Right cardiac atrium (tissue), 5 donors: Measurements from ENCODE around the gene PHF21A. TPM values are rescaled to one million over a fixed set of nuclear protein-coding genes. Genes with fewer than 3 reads are reported as not detected.
"Not testable (repeated sequence)": the region's sequence is repeated elsewhere in the genome, so short reads cannot be mapped to it uniquely, and the experiment has no call there.

Source experiments
- ATAC-seq, 2 donors: fragments of 200-7000 bp; cut with Tn5 transposase; one replicate each; pipeline versions ENCODE4 v1.8.0 to v1.9.1; 2020; ENCODE audit warnings: moderate library complexity in 2 of 2, mild to moderate bottlenecking in 1 of 2
- DNase-seq, 3 donors: peaks; one replicate each; pipeline ENCODE4 v3.0.0-alpha.2; 2020
- H3K27ac ChIP-seq: one replicate; pipeline ENCODE4 v1.5.1; 2013; ENCODE audit warnings: mild to moderate bottlenecking, low read length, control low read depth, moderate library complexity
- H3K27me3 ChIP-seq: one replicate; pipeline ENCODE4 v1.6.1; 2013; ENCODE audit not compliant: control insufficient read depth, insufficient read depth
- H3K4me1 ChIP-seq: one replicate; pipeline ENCODE4 v1.6.1; 2013; ENCODE audit warnings: low read length; ENCODE audit not compliant: control insufficient read depth, insufficient read depth
- H3K4me3 ChIP-seq: one replicate; pipeline ENCODE4 v1.5.1; 2013; ENCODE audit warnings: low read length, control low read depth
- H3K9me3 ChIP-seq: one replicate; pipeline ENCODE4 v1.6.1; 2013; ENCODE audit warnings: low read length; ENCODE audit not compliant: control insufficient read depth
- WGBS: extraction: QIAGEN DNeasy Blood & Tissue Kit; methylation state at CpG from one replicate; pipeline ENCODE4 v1.1.7; 2013; 5-methylcytosine and 5-hydroxymethylcytosine counted together
- intact Hi-C, 4 donors: fragments of 100-400 bp; cut with DNase I; formaldehyde crosslinking; loops; one replicate each; pipeline versions ENCODE4 v1.11.0 to v1.14.0; 2022 to 2023
- polyA plus RNA-seq: library from polyadenylated mRNA; stranded (reverse); fragments of 200-250 nt; gene quantifications from one replicate; pipeline ENCODE4 v1.2.3, GENCODE V29; 2013
- total RNA-seq, 4 donors: library from RNA; stranded (reverse); fragmentation: NEBNext Ultra II Directional; extraction: Animal tissue kit (Norgen Biotek cat#: 25700); gene quantifications; one replicate each; pipeline ENCODE4 v1.2.1, GENCODE V29; 2021
- donor health status: healthy with polysubstance abuse.
- donor health status: DM: no; HTN: yes; CAD: no.
- donor health status: DM: no; HTN: no; CAD: no.
- donor health status: DM: no; HTN: yes; CAD: no; lungs with severe emphysema.
- donor health status: DM: yes; HTN: yes; CAD: no.

The PHF21A gene
- total and polyA plus RNA-seq, 5 donors: 23.6 to 57.3 (median 51.7) TPM

GRCh38 chr11:46036009-46036408, 85.2 kb downstream of the PHF21A start:
- no peak for ATAC-seq
- 97% methylated on average over 2 of the region's 2 CpGs for WGBS
- Histone ChIP-seq H3K27me3 (no peaks in the 10 kb centered on the region), H3K9me3 (no peaks in the 10 kb centered on the region), H3K4me3 (no peak overlapping the region), H3K4me1 (peaks cover 2% of the 10 kb centered on the region), H3K27ac (no peak overlapping the region)
- intact Hi-C loops: no loop called here
- no peak for DNase-seq

DNA sequence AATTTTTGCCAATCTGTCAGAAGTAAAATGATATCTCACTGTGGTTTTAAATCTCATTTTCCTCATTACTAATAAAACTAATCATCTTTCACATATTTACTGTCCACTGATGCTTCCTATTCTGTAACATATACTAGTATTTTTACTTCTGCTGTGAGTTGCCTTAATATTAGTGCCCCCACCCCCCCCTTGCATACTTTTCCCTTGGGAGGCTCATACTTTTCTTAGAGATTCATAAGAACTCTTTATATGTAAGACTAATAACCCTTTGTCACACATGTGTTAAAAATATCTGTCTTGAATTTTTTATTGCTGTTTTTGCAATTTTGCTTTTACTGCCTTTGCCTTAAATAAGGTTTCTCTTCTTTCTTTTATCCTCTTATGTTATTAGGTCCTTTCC, 87.2 kb downstream of the PHF21A start:
- intact Hi-C loops: no loop called here
- DNase-seq (no peak), ATAC-seq (no peak)
- Histone ChIP-seq H3K9me3 (no peaks in the 10 kb centered on the region), H3K4me1 (no peaks in the 10 kb centered on the region), H3K27ac (no peak overlapping the region), H3K4me3 (no peak overlapping the region), H3K27me3 (no peaks in the 10 kb centered on the region)

DNA sequence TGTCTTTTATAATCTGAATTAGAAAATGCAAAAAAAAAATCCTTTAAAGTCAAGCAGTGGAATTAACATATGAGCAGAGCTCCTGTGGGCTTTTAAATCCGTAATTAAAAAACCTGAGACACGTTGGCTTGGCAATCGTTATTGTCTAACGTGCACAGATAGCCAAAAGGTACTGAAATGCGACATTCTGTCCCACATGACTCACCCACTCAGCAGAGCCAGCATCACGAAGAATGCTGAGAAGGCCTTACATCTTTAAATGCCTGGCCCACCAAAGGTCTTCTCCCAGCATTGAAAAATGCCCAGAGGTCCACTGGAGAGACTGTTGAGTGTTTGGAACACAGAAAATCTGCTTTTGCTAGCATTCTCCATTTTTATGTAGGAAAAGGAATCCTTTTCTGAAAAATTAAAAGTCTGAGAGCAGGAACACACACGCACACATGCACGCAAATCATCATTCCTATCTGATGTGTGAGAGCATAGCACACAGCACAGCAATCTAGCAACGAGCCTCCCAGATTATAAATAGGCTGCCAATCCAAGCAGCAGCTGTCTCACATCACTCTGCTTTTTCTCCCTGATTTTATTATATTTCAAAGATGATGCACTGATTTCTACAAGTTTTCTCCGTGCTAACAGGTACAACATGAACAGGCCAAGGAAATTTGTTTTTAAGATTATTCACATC, 94.5 kb downstream of the PHF21A start:
- Histone ChIP-seq H3K4me1 (peaks cover 2% of the 10 kb centered on the region), H3K4me3 (no peak overlapping the region), H3K27ac (no peak overlapping the region), H3K27me3 (no peaks in the 10 kb centered on the region), H3K9me3 (no peaks in the 10 kb centered on the region)
- WGBS: 42% methylated on average over 10 of the region's 10 CpGs
- DNase-seq: no peak
- intact Hi-C loops: no loop called here
- no peak for ATAC-seq

DNA sequence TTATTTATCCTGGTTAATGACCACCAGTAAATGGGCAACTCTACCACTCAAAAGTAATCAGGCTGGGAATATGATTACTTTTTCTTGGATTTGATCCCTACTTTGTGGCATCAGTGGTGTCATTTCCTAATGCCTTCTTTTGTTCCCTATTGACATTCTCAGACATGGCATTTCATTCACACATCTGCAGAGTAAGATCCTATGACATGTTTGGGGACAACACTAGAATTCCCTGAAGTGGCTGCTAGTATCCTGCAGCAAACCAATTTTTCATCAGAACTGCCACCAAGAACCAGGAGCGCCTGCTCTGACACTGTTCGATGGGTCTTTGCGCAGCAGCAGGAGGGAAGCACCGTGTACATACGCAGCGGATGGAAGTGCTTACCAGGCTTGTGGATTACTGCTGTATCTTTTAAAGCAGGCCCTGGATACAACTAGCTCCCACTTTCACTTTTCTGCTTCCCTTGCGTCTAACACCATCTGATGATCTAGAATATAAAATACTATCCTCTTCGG, 101.1 kb downstream of the PHF21A start:
- DNase-seq (no peak), ATAC-seq (no peak)
- Histone ChIP-seq H3K27ac (no peak overlapping the region), H3K9me3 (no peaks in the 10 kb centered on the region), H3K27me3 (no peaks in the 10 kb centered on the region), H3K4me1 (peaks cover 2% of the 10 kb centered on the region), H3K4me3 (no peak overlapping the region)
- intact Hi-C loops: no loop called here
- WGBS: 97% methylated on average over 8 of the region's 8 CpGs

- DNase-seq: no peak
- intact Hi-C loops: no loop called here
- Histone ChIP-seq H3K4me3 (no peak overlapping the region), H3K27me3 (no peaks in the 10 kb centered on the region), H3K4me1 (peaks cover 2% of the 10 kb centered on the region), H3K27ac (no peak overlapping the region), H3K9me3 (no peaks in the 10 kb centered on the region)
- no peak for ATAC-seq
- WGBS: 100% methylated on average over 2 of the region's 2 CpGs
These were observed 102.6 kb downstream of the PHF21A start for GRCh38 chr11:46018651-46019050.

- no peak overlapping the region for H3K4me3 ChIP-seq
- no peaks in the 10 kb centered on the region for H3K27me3 ChIP-seq
- H3K9me3 ChIP-seq: no peaks in the 10 kb centered on the region
- peaks cover 2% of the 10 kb centered on the region for H3K4me1 ChIP-seq
- H3K27ac ChIP-seq: no peak overlapping the region
- 75% methylated on average over 1 of the region's 1 CpG for WGBS
- intact Hi-C loops: no loop called here
- DNase-seq (no peak), ATAC-seq (no peak)
These were observed 103.9 kb downstream of the PHF21A start for GRCh38 chr11:46017341-46017740.

GRCh38 chr11:46015941-46016340, 105.3 kb downstream of the PHF21A start:
- DNase-seq: no peak
- intact Hi-C loops: no loop called here

GRCh38 chr11:46014168-46014567, 107.1 kb downstream of the PHF21A start:
- H3K27me3 ChIP-seq, DNase-seq, H3K4me1 ChIP-seq, intact Hi-C loops, H3K27ac ChIP-seq, H3K4me3 ChIP-seq, ATAC-seq, H3K9me3 ChIP-seq: not testable (repeated sequence)

More at GRCh38 chr11:46015941-46016340, 105.3 kb downstream of the PHF21A start:
- H3K4me1 ChIP-seq: peaks cover 2% of the 10 kb centered on the region
- no peaks in the 10 kb centered on the region for H3K9me3 ChIP-seq
- H3K4me3 ChIP-seq: no peak overlapping the region
- ATAC-seq: no peak
- 96% methylated on average over 1 of the region's 1 CpG for WGBS
- no peaks in the 10 kb centered on the region for H3K27me3 ChIP-seq
- H3K27ac ChIP-seq: no peak overlapping the region

- intact Hi-C loops: no loop called here
These were observed 109.1 kb downstream of the PHF21A start for GRCh38 chr11:46012185-46012584.

DNA sequence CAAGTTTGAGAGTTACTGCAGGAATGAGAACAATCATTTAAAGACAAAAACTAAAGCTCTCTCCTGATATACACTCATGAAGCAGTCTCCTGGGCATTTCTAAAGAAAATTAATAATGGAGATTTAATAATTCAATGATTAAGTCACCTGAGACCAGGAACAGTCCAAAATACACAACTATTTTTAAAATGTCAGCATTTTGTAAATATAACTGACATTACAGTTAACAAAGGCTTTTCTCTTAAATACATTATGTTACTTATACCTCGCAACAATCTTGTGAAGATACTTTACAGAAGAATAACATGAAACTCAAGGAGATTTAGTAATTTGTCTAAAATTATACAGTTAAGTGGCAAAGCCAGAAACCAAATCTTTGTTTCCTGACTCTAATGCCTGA, 111.2 kb downstream of the PHF21A start:
- intact Hi-C loops: no loop called here
- Histone ChIP-seq H3K4me3 (no peak overlapping the region), H3K4me1 (no peaks in the 10 kb centered on the region), H3K27me3 (no peaks in the 10 kb centered on the region), H3K9me3 (no peaks in the 10 kb centered on the region), H3K27ac (no peak overlapping the region)
- DNase-seq (no peak), ATAC-seq (no peak)
- 86% methylated on average over 1 of the region's 1 CpG for WGBS

More at GRCh38 chr11:46012185-46012584, 109.1 kb downstream of the PHF21A start:
- DNase-seq (no peak), ATAC-seq (no peak)
- H3K27ac ChIP-seq: no peak overlapping the region
- no peaks in the 10 kb centered on the region for H3K27me3 ChIP-seq
- no peaks in the 10 kb centered on the region for H3K4me1 ChIP-seq
- 85% methylated on average over 2 of the region's 2 CpGs for WGBS
- no peak overlapping the region for H3K4me3 ChIP-seq
- no peaks in the 10 kb centered on the region for H3K9me3 ChIP-seq

DNA sequence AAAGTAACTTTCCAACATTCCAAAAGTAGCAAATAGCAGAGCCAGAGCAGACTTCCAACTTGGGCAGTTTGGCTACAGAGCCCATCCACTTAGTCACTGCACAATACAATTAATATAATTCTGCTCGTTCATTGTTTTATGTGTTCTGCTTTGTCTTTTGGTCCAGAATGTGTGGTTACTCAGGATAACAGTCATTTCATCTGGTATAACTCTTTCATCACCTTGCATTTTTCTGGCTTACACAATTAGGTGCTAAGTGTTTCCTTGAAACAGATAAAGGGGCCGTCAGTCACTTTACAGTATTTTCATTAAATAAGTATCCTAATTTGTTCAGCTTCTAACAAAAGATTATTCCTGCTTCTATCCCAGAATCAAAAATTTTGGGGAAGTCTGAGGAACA, 111.6 kb downstream of the PHF21A start:
- no peaks in the 10 kb centered on the region for H3K27me3 ChIP-seq
- no peaks in the 10 kb centered on the region for H3K9me3 ChIP-seq
- no peak for DNase-seq
- intact Hi-C loops: loop anchor here in 2 of 4 donors (5.0 to 10.0 kb wide), 3 partner anchors 42 to 165 kb away; partner anchors contain the start of gene CRY2 (in 1 of the 2)
- no peaks in the 10 kb centered on the region for H3K4me1 ChIP-seq
- H3K27ac ChIP-seq: no peak overlapping the region
- H3K4me3 ChIP-seq: no peak overlapping the region
- ATAC-seq: no peak
- WGBS: 35% methylated on average over 2 of the region's 2 CpGs
